Calu3 (cell line): Measurements from ENCODE around the gene FCRLB. TPM values are rescaled to one million over a fixed set of nuclear protein-coding genes. Genes with fewer than 3 reads are reported as not detected.
"Not testable (repeated sequence)": the region's sequence is repeated elsewhere in the genome, so short reads cannot be mapped to it uniquely, and the experiment has no call there.

Source experiments
- BruUV-seq: library from RNA; stranded (reverse); fragments of 400-500 nt; replicated peaks from 2 replicates; lab custom pipeline; 2021; lab: Mats Ljungman, UMichigan
- CTCF ChIA-PET: fragments of 300-600 bp; sonication (Branson Sonifier 250); formaldehyde crosslinking; loops from one replicate; lab custom pipeline; 2022; ENCODE audit warnings: antibody characterized with exemption; lab: Charles Lee
- DNase-seq: peaks from one replicate; pipeline ENCODE4 v3.0.0; 2022
- H3K27ac Mint-ChIP-seq: one replicate; pipeline ENCODE4 v1.8.0; 2022; ENCODE audit warnings: mixed read lengths; ENCODE audit not compliant: unreplicated experiment
- H3K27me3 Mint-ChIP-seq: one replicate; pipeline ENCODE4 v1.8.0; 2022; ENCODE audit warnings: mixed read lengths; ENCODE audit not compliant: unreplicated experiment
- H3K36me3 Mint-ChIP-seq: one replicate; pipeline ENCODE4 v1.8.0; 2022; ENCODE audit warnings: mild to moderate bottlenecking, moderate library complexity, mixed read lengths; ENCODE audit not compliant: insufficient read depth, unreplicated experiment
- H3K4me1 Mint-ChIP-seq: one replicate; pipeline ENCODE4 v1.8.0; 2022; ENCODE audit warnings: mild to moderate bottlenecking, low read depth, mixed read lengths; ENCODE audit not compliant: unreplicated experiment
- H3K4me3 Mint-ChIP-seq: one replicate; pipeline ENCODE4 v1.8.0; 2022; ENCODE audit warnings: mild to moderate bottlenecking, low read depth, moderate library complexity, mixed read lengths; ENCODE audit not compliant: unreplicated experiment
- H3K9me3 Mint-ChIP-seq: one replicate; pipeline ENCODE4 v1.8.0; 2022; ENCODE audit warnings: low read depth, mixed read lengths; ENCODE audit not compliant: unreplicated experiment
- CTCF ChIP-seq: fragments of 200-600 bp; IDR thresholded peaks from one replicate; pipeline ENCODE4 v1.8.0; 2022; ENCODE audit warnings: antibody characterized with exemption; ENCODE audit not compliant: unreplicated experiment
- intact Hi-C: fragments of 100-400 bp; cut with micrococcal nuclease; formaldehyde crosslinking; loops from one replicate; pipeline ENCODE4 v1.10.0; 2022; ENCODE audit not compliant: unreplicated experiment
- total RNA-seq: library from RNA; stranded (reverse); gene quantifications from 2 replicates; pipeline ENCODE4 v1.2.3, GENCODE V29; 2022

Gene FCRLB
- total RNA-seq, 1 experiment from 2014 or later = 1.9 TPM

- CTCF ChIA-PET = interaction anchor here (0.8 kb wide), 1 partner anchor 26 kb away, joined by 3 read pairs; no protein-coding TSS in a partner anchor
- Mint-ChIP-seq H3K27ac (peak within 1 kb of the TSS; percentile 93), H3K36me3 (peaks cover 34% of the 10 kb centered on the region), H3K4me3 (peak within 1 kb of the TSS; percentile 96), H3K9me3 (no peaks in the 10 kb centered on the region), H3K27me3 (no peaks in the 10 kb centered on the region), H3K4me1 (peaks cover 9% of the 10 kb centered on the region)
- DNase-seq = peak; percentile 87
- intact Hi-C loops = no loop called here
- TSS peak; percentile 57 for BruUV-seq
- TF ChIP-seq CTCF = no peak
These were observed 45.0 kb downstream of the FCRLB start, which contains the start of gene ATF6 for GRCh38 chr1:161766102-161766981. Gene ATF6 (plus strand): TSS chr1:161766320. CDS start chr1:161766361, 41 bp downstream.

GRCh38 chr1:161768461-161768860 lies 47.1 kb downstream of the FCRLB start:
- no peaks in the 10 kb centered on the region for H3K9me3 Mint-ChIP-seq
- peaks cover 6% of the 10 kb centered on the region for H3K4me1 Mint-ChIP-seq
- TF ChIP-seq CTCF = no peak
- H3K4me3 Mint-ChIP-seq = peak overlapping the region; percentile 96
- H3K36me3 Mint-ChIP-seq = peaks cover 30% of the 10 kb centered on the region
- H3K27me3 Mint-ChIP-seq = no peaks in the 10 kb centered on the region
- H3K27ac Mint-ChIP-seq = no peak overlapping the region
- intact Hi-C loops = no loop called here
- DNase-seq = no peak
- CTCF ChIA-PET = no interaction called here
- BruUV-seq = no TSS peak

- CTCF ChIA-PET = no interaction called here
- H3K27ac Mint-ChIP-seq = no peak overlapping the region
- DNase-seq = no peak
- no peaks in the 10 kb centered on the region for H3K9me3 Mint-ChIP-seq
- H3K27me3 Mint-ChIP-seq = no peaks in the 10 kb centered on the region
- peaks cover 23% of the 10 kb centered on the region for H3K36me3 Mint-ChIP-seq
- no TSS peak for BruUV-seq
- H3K4me3 Mint-ChIP-seq = no peak overlapping the region
- no peak for TF ChIP-seq CTCF
- intact Hi-C loops = no loop called here
- no peaks in the 10 kb centered on the region for H3K4me1 Mint-ChIP-seq
These were observed 47.8 kb downstream of the FCRLB start for GRCh38 chr1:161768986-161769672.

GRCh38 chr1:161769673-161770045 lies 48.3 kb downstream of the FCRLB start:
- H3K4me3 Mint-ChIP-seq, DNase-seq, intact Hi-C loops, H3K27me3 Mint-ChIP-seq, H3K4me1 Mint-ChIP-seq, H3K27ac Mint-ChIP-seq, CTCF ChIA-PET, H3K9me3 Mint-ChIP-seq, BruUV-seq: not testable (repeated sequence)
- peaks cover 22% of the 10 kb centered on the region for H3K36me3 Mint-ChIP-seq
